Activated effector memory CD4-positive, alpha-beta T cell treated with anti-CD3 and anti-CD28 coated beads, Interleukin-2, amount 50 U/mL, for 16 hours (primary cell): ENCODE results near the gene TGFBR3L.

Source experiments
- DNase-seq: peaks from one replicate; pipeline ENCODE4 v3.0.0-alpha.2; 2020

The TGFBR3L gene

DNA sequence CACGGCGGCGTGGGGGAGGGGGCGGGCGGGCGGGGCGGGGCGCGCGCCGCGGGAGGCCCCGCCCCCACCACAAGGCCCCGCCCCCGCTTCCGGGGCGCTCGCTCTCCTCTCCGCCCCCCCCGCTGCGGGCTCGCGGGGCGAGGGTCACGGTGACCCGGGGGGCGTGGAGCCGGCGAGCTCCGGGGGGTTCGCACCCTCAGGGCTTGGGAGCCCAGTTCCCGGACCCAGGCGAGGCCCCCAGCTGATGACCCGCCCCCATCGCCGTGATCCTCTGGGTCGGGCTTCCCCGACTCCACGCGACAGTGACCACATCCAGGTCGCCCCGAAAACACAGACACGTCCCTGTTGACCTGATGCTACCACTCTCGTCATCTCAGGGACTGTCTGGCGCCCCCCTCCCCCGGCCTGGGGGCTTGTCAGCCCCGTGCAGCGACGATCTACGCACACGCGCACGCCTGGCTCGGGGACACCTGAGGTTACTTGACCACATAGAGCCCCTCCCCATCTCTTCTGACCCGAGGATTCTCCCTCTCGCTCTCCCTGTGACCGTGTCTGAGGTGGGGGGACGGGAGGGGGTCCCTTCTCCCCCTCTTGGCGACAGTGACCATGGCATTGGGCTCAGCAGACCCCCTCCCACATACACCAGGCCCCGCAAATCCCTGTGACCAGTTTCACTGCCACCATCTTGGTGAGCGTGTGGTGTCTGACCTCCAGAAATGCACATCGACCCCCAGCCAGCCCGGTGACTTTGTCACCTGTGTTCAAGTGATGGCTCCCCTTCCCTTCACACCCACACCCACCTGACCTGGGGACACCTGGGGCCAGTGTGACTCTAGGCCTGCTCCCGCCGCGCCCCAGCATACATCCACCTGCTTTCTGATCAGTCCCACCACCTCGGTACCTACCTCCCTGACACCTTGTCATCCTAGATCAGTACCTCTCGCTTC lies 10.3 kb upstream of the TGFBR3L start:
- no peak for DNase-seq

GRCh38 chr19:7905268-7905667 lies 9.4 kb upstream of the TGFBR3L start:
- no peak for DNase-seq

DNA sequence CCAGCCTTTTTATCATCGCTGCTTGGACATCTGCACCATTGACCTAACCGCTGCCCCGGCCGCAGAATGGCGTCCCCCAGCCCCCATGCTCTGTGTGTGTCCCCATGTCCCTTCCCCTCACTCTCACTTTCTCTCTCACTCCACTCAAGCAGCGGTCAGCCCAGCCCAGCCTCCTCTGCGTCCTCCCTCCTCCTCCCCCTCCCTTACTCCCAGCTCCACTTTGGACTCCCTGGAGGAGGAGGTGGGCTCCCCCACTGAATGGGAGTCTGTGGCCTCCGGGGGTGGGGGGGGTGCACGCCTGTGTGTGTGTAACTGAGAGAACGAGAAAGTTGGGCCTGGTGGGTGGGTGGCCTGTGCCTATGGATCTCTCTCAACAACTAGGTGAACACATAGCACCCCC lies 8.8 kb upstream of the TGFBR3L start:
- no peak for DNase-seq

GRCh38 chr19:7907122-7907521 lies 7.5 kb upstream of the TGFBR3L start:
- no peak for DNase-seq

DNA sequence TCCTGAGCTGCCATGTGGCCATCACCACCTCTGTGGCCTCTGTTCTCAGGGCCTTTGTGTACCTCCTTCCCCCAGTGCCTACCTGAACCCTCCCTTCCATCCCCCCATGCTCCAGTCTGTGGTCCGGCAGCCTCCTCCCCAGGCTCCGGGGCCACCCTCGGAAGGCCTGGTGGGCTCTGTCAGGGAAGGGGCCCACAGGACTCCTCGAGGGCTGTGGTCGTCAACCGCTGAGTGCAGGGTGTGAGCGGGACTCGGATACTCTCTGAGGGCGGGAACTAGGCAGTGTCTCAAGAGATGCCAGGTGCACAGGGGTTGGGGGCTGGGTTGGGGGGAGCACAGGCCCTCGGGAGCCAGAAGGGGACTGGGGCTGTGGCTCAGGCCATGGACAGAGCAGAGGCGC lies 7.1 kb upstream of the TGFBR3L start:
- no peak for DNase-seq

DNA sequence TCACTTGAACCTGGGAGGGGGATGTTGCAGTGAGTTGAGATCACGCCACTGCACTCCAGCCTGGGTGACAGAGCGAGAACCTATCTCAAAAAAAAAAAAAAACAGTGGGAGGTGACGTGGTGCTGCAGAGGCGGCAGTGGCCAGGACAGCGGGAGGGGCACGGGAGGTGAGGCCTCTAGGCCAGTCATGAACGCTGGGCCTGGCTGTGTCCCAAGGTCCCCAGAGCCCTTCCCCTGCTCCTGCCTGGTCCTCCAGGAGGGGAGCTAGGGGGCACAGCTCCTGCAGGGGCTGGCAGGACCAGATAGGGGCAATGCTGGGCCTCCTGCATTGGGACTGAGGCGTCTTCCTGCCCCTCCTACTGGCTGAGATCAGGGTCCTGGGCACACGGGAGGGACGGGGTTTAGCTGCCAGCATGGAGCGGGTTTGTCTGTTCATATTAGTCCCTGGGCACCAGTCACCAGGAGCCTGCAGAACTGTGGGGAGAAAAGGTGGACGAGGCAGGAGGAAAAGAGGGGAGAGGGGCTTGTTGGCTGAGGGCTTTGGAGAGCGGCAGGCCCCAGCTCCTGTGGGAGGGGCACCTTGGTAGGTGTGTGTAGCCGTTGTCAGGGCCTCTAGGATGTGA lies 6.4 kb upstream of the TGFBR3L start:
- DNase-seq = no peak

GRCh38 chr19:7908742-7909461 lies 5.7 kb upstream of the TGFBR3L start:
- no peak for DNase-seq

GRCh38 chr19:7909471-7910067 lies 5.1 kb upstream of the TGFBR3L start:
- DNase-seq = no peak

DNA sequence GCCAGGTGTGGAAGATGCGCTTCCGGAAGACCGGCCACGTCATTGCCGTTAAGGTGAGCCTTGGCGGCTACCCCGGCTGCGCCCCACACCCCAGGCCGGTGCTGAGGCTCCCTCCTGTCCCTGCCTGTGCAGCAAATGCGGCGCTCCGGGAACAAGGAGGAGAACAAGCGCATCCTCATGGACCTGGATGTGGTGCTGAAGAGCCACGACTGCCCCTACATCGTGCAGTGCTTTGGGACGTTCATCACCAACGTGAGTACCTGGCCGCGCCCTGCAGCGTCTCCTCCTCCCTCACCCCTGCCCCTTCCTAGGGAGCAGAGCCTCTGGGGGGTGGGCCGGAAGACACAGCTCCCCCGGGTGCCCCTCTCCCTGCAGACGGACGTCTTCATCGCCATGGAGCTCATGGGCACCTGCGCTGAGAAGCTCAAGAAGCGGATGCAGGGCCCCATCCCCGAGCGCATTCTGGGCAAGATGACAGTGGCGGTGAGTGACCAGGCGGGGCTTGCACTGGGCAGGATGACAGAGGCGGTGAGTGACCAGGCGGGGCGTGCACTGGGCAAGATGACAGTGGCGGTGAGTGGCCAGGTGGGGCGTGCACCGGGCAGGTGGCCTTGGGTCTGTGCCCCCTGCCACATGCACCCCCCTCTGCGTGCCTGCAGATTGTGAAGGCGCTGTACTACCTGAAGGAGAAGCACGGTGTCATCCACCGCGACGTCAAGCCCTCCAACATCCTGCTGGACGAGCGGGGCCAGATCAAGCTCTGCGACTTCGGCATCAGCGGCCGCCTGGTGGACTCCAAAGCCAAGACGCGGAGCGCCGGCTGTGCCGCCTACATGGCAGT lies 4.1 kb upstream of the TGFBR3L start:
- DNase-seq = no peak

DNA sequence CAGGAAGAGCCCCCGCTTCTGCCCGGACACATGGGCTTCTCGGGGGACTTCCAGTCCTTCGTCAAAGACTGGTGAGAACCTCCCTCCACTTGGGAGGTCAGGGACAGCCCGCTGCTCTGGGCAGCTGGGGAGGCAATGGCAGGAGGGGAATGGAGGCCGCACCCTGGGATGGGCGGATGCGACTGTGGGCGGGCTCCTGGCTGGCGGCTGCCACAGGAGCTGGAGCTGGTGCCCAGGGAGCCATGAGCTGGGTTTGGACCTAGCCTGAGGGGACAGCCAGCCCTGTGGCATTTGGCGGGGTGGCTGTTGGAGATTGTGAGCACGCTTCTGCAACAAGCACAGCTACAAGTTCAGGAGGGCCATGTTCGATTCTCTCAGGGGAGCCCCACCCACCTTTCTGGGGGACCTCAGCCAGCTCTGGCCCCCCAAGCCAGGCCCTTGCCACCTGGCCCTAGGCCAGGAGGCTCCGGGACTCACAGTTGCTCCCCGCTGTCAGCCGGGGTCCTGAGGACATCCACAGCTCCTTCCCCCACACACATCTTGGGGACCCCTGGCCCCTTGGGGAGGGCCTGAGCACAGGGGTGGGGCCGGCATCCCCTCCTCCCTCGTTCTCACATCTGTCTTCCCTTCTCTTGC lies 3.0 kb upstream of the TGFBR3L start:
- DNase-seq = no peak

DNA sequence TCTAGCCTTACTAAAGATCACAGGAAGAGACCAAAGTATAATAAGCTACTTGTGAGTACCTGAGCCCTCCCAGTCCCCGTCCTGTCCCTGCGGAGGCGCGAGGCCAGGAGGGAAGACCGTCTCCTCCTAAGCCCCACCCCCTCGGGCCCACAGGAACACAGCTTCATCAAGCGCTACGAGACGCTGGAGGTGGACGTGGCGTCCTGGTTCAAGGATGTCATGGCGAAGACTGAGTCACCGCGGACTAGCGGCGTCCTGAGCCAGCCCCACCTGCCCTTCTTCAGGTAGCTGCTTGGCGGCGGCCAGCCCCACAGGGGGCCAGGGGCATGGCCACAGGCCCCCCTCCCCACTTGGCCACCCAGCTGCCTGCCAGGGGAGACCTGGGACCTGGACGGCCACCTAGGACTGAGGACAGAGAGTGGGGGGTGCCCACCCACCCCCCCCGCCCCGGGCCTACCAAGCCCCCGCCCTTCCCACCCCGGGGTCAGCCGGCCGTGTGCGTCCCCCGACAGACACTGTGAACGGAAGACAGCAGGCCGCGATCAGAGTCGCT lies 2.4 kb upstream of the TGFBR3L start:
- no peak for DNase-seq

DNA sequence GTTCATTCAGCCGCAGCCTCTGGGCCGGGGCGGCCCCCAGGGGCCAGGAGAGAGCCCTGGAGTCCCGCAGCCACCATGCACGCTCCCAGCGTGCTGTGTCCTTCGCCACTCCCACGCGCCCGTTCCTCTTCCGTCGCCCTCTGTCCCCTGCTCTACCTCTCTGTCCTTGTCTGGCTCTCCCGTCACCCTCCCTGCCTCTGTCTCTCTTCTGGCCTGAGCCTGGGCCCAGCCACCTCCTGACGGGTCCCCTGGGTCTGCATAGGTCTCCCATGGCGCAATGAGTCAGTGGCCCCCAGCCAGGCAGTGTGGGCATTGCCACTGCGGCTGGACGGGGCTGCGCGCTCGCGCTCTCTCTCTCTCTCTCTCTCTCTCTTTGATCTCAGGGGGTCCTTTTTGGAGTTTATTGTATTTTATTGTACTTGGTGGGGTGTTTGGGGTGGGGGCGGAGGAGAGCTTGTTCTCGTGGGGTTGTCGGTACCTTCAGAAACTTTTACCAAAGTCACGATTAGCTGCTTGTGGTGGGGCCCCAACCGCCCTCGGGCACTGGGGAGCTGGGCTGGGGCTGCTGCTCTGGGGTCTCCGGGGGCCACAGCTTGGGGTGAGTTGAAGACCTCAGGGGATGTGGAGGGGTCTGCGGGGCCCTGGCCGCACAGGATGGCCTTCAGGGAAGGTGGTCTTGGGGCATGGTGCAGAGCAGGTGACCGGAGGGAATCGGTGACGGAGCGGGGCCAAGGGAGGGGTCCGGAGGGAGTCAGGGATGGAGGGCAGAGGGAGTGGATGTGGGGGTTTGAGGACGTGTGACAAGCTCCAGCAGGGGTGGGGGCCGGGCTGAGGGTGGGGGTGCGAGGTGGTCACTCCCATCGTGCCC lies 1.7 kb upstream of the TGFBR3L start:
- no peak for DNase-seq

GRCh38 chr19:7913652-7914051 lies 978 bp upstream of the TGFBR3L start:
- no peak for DNase-seq

- DNase-seq = no peak
These were observed 531 bp upstream of the TGFBR3L start for GRCh38 chr19:7914099-7914498.

DNA sequence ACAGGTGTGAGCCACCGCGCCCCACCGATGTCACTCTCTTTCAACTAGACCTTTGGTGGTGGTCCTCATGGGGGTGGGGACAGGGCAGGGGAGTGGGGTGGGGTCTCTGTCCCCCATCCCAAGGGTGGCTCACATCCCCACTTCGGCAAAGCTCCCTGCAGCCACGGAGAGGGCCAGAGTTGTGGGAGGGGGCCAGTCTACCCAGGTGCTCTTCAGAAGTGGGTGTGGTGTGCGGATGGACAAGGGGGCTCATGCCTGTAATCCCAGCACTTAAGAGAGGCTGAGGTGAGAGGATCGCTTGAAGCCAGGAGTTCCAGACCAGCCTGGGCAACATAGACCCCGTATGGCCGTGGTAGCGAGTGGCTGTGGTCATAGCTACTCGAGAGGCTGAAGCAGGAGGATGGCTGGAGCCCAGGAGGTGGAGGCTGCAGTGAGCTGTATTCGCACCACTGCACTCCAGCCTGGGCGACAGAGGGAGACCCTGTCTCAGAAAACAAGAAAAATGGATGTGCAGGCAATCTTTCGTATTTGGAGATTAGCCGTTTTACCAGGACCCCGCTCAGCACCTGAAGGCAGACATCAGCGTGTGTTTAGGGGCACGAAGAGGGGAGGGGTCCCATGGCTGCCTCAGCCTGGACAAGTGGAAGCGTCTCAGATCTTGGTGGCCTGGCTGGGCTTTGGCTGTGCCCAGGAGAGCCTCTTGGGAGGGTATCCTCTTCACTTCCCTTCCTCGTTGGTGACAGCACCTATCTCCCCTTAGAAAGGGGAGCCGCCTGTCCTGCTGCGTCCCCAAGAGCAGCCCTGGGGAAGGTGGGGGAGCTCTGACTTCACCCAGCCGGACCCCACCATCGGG lies 846 bp downstream of the TGFBR3L start:
- no peak for DNase-seq

- peak; percentile 85 for DNase-seq
These were observed 1.7 kb downstream of the TGFBR3L start for GRCh38 chr19:7916103-7916954.

GRCh38 chr19:7916955-7917266 lies 2.3 kb downstream of the TGFBR3L start:
- DNase-seq = no peak

DNA sequence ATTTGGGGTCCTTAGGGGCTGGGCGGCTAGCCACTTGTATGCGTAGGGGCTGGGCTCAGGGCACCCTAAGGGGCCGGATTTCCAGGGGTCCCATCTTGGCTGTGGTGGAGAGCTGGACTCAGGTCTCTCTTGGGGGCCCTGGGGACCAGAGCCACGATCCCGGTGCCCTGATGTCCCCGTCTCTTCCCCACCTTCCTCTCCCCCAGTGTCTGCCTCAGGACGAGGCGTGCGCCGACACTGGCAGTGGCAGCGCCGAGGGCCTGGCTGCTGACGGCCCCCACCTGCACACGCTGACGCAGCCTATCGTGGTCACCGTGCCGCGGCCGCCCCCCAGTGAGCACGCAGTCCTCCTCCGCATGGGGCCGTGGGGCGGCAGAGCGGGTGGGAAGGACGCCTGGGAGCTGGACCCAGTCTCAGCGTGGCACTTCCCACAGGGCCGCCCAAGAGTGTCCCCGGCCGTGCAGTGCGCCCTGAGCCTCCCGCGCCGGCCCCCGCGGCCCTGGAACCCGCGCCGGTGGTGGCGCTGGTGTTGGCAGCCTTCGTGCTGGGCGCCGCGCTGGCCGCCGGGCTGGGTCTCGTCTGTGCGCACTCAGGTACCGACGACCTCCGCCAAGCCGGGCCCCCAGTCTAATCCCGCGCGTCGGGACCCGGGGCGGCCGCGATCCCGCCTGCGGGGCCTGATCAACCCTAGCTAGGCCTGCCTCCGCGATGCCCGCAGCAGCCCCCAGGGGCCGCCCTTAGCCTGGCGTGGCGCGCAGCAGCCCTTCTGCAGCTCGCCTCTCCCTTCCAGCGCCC lies 2.8 kb downstream of the TGFBR3L start:
- peak; percentile 85 for DNase-seq
